Mesodermal cell (in vitro differentiated cells): ENCODE measurements around the gene CDC14A.
"Not testable (repeated sequence)": the region's sequence is repeated elsewhere in the genome, so short reads cannot be mapped to it uniquely, and the experiment has no call there.

Source experiments
- H3K27ac ChIP-seq: 2 replicates; pipeline ENCODE4 v1.7.0; 2013; ENCODE audit warnings: mild to moderate bottlenecking, low read depth, low read length, moderate library complexity; ENCODE audit not compliant: severe bottlenecking
- H3K36me3 ChIP-seq: 2 replicates; pipeline ENCODE4 v1.7.1; 2013; ENCODE audit warnings: mild to moderate bottlenecking, low read length, moderate library complexity; ENCODE audit not compliant: control insufficient read depth, insufficient read depth
- H3K4me1 ChIP-seq: one replicate; pipeline ENCODE4 v1.7.1; 2013; ENCODE audit warnings: mild to moderate bottlenecking, low read length; ENCODE audit not compliant: insufficient read depth, control insufficient read depth, poor library complexity, severe bottlenecking
- H3K4me3 ChIP-seq: 2 replicates; pipeline ENCODE4 v1.7.0; 2013; ENCODE audit warnings: low read length, control low read depth, mild to moderate bottlenecking; ENCODE audit not compliant: insufficient read depth, poor library complexity, severe bottlenecking; ENCODE audit errors: extremely low read depth
- H3K9me3 ChIP-seq: 2 replicates; pipeline ENCODE4 v1.7.1; 2013; ENCODE audit warnings: mild to moderate bottlenecking, low read length, moderate library complexity; ENCODE audit not compliant: control insufficient read depth
- WGBS, 2 experiments: methylation state at CpG; one replicate each; pipeline ENCODE4 v1.1.5; 2013; ENCODE audit warnings: missing lambda C conversion rate in 2 of 2; ENCODE audit not compliant: insufficient coverage in 2 of 2; 5-methylcytosine and 5-hydroxymethylcytosine counted together

The CDC14A gene

DNA sequence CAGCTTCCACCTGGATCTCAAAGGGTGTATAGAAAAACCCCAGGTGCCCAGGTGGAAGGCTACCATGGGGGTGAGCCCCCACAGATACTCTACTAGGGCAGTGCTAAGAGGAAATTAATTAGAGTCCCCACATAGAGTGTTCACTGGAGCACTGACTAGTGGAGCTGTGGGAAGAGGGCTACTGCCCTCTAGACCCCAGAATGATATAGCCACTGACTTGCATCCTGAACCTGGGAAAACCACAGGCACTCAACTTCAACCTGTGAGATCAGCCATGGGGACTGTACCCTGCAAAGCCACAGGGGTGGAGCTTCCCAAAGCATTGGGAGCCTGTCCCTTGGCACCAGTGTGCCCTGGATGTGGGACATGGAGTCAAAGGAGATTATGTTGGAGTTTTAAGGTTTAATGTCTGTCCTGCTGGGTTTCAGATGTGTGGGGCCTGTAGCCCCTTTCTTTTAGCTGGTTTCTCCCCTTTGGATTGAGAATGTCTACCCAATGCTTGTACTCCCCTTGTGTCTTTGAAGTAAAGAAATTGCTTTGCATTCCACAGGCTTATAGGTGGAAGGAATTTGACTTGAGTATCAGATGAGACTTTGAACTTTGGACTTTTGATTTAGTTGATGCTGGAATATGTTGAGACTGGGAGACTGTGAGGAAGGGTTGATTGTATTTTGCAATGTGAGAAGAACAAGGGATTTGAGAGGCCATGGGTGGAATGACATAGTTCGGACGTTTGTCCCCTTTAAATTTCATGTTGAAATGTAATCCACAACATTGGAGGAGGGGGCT is 31.8 kb upstream of the CDC14A start:
- H3K4me1 ChIP-seq = no peaks in the 10 kb centered on the region
- 90% methylated on average over 2 of the region's 2 CpGs; no CpG with 5 or more reads in 1 of the 2 experiments for WGBS, 2 experiments
- no peaks in the 10 kb centered on the region for H3K36me3 ChIP-seq
- no peak overlapping the region for H3K27ac ChIP-seq
- H3K4me3 ChIP-seq = no peak overlapping the region
- H3K9me3 ChIP-seq = peaks cover 7% of the 10 kb centered on the region

DNA sequence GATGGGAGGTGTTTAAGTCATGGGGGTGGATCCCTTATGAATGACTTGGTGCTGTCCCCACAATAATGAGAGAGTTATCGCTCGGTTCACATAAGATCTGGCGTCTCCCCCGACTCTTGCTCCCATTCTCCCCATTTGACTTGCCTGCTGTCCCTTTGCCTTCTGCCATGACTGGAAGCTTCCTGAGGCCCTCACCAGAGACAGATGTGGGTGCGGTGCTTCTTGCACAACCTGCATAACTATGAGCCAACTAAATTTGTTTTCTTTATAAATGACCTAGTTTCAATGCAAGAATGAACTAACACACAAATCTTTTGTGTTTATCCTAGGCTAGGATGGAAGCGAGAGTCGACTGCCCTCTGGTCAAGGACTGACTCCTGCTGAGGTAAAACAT is 31.2 kb upstream of the CDC14A start:
- peaks cover under 1% of the 10 kb centered on the region for H3K9me3 ChIP-seq
- no peaks in the 10 kb centered on the region for H3K36me3 ChIP-seq
- no peak overlapping the region for H3K27ac ChIP-seq
- no peak overlapping the region for H3K4me3 ChIP-seq
- 82 to 94% methylated on average over 3 to 4 of the region's 7 CpGs for WGBS, 2 experiments
- H3K4me1 ChIP-seq = no peaks in the 10 kb centered on the region

DNA sequence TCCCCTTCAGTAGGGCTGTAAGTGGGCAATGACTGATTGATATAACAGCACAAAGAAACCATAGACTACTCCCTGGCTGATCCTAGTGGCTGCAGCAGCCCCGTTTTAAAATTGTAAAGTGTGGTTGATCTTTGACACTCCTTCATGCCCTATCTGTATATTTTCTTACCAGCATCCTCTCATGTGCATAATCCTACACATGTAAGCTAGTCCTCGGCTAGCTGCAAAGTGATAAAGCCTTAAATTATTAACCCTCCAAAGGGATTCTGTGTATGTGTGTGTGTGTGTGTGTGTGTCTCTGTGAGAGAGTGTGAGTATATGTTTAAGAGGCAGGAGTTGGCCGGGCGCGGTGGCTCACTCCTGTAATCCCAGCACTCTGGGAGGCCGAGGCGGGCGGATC is 30.8 kb upstream of the CDC14A start:
- Histone ChIP-seq H3K9me3 (no peaks in the 10 kb centered on the region), H3K4me1 (no peaks in the 10 kb centered on the region), H3K27ac (no peak overlapping the region), H3K36me3 (no peaks in the 10 kb centered on the region), H3K4me3 (no peak overlapping the region)
- 90% methylated on average over 5 of the region's 8 CpGs; no CpG with 5 or more reads in 1 of the 2 experiments for WGBS, 2 experiments

DNA sequence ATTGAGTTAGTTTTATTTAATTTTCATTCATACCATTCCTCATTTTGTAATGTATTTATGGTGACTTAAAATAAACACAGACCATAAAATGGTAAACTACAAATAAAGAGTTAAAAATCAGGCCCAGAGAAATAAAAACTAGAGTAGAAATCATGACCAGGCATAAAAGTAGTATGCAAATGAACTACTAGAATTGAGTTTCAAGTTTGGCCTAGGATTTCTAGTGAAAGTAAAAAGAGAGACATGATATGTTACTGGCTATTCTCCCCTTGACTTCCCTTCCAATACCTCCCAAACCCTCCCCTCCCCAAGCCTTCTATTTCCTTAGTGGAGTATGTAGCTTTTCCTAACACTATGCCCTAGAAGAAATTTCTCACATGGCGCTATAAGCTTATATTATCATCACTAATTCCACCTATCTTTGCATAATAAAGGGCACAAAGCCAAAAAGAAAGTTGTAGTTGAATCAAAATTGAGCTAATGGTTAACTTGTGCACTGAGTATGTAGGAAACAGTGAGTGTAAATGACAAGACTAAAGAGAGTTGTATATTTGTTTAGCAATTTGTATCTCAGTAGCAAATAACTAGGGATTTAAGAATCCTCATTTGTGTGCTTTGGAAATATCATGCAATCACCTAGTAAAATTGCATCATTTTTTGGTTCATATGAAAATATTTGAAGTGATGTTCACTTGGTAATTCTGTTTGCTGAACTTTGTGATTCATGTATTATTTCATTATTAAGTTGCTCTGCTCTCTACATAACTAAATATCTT is 29.7 kb upstream of the CDC14A start:
- Histone ChIP-seq H3K27ac (no peak overlapping the region), H3K36me3 (no peaks in the 10 kb centered on the region), H3K4me3 (no peak overlapping the region), H3K9me3 (no peaks in the 10 kb centered on the region), H3K4me1 (no peaks in the 10 kb centered on the region)
- no CpG with 5 or more reads among the region's 1 CpG for WGBS, 2 experiments

DNA sequence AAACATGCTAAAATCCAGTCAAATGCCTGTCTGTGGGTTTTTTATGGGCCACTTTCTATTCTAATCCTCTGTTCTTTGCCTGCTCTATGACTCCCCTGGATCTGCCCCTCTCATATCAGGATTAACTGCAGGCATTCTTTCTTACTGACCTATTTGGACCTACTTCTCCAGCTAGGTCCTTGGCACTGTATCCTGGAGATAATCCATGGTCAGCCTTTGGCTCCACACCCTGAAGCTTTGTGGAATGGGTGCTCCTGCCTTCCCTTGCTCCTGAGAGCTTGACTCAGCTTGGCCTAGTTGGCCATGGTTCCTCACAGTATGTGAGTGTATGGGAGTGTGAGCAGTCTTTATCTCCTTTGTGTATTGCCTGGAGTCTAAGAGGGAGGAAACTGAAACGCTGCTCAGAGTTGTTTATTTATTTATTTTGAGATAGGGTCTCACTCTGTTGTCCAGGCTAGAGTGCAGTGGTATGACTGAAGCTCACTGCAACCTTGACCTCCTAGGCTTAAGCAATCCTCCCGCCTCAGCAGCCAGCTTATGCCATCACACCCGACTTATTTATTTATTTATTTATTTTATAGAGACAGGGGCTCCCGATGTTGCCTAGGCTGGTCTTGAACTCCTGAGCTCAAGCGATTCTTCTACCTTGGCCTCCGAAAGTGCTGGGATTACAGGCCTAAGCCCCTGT is 28.7 kb upstream of the CDC14A start:
- H3K27ac ChIP-seq = no peak overlapping the region
- no peaks in the 10 kb centered on the region for H3K9me3 ChIP-seq
- H3K4me3 ChIP-seq = no peak overlapping the region
- whole genome bisulfite sequencing, 2 experiments = 93% methylated on average over 2 to 3 of the region's 6 CpGs
- H3K4me1 ChIP-seq = no peaks in the 10 kb centered on the region
- H3K36me3 ChIP-seq = no peaks in the 10 kb centered on the region

DNA sequence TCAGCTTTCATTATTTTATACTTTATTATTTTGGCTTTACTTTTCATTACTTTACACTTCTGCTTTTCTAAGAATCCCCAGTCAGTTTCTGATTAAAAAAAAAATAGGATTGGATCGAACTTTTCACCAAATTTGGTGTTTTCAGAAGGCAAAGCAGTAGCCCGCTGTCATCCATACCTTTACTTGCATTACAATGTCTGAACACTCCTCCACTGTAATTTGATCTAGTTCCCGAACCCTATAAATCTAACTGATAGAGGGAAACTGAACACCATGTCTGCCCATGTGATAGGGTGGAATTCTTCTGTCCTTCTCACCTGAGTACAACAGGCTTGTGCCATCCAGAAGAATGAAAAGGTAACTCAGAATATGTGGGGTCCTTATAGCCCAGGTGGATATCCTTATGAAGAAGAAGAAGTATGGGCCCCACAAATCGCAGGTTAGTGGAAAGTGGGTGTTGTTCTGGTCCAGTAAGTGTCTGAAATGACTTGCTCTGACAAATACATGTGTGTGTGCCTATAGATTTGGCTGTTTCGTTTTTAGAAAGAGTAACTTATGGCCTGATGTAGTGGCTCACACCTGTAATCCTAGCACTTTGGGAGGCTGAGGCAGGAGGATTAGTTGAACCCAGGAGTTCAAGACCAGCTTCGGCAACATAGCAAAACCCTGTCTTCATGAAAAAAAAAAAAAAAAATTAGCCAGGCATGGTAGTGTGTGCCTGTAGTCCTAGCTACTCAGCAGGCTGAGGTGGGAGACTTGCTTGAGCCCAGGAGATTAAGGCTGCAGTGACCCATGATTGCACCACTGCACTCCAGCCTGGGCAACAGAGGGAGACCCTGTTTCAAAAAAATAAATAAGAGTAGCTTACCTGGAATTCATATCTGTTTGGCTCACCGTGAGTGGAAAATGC is 26.6 kb upstream of the CDC14A start:
- Histone ChIP-seq H3K27ac (no peak overlapping the region), H3K36me3 (no peaks in the 10 kb centered on the region), H3K4me1 (no peaks in the 10 kb centered on the region), H3K9me3 (no peaks in the 10 kb centered on the region), H3K4me3 (no peak overlapping the region)
- WGBS, 2 experiments = 61 to 82% methylated on average over 3 to 4 of the region's 7 CpGs

DNA sequence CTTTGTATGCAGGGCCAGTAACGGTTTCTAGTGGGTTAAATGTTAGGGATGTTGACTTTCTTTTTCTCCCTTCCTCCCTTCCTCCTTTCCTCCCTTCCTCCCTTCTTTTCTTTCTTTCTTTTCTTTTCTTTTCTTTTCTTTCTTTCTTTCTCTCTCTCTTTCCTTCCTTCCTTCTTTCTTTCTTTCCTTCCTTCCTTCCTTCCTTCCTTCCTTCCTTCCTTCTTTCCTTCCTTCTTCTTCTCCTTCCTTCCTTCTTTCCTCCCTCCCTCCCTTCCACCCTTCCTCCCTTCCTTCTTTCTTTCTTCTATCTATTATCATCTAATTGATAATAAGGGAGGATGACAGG is 26.0 kb upstream of the CDC14A start:
- H3K9me3 ChIP-seq, H3K36me3 ChIP-seq, H3K4me1 ChIP-seq, H3K27ac ChIP-seq, H3K4me3 ChIP-seq: not testable (repeated sequence)
- no CpG with 5 or more reads among the region's 1 CpG for WGBS, 2 experiments

DNA sequence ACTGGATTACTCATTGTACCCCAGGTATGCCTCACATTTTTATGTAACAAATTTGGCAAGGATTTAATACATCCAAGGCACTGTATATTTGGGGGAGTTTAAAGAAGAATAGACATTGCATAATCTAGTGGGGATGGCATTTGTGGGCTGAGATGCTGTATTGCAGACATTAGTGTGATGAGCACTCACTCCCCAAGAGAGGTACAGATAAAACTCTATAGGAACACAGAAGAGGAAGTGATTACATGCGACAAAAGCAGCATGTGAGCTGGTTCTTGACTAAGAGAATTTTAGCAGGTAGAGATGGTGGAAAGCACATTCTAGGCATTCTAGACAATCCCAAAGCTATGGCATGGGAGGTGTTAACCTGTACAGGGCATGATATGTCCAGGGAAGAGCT is 24.2 kb upstream of the CDC14A start:
- Histone ChIP-seq H3K9me3 (no peaks in the 10 kb centered on the region), H3K27ac (no peak overlapping the region), H3K4me3 (no peak overlapping the region), H3K4me1 (no peaks in the 10 kb centered on the region), H3K36me3 (no peaks in the 10 kb centered on the region)
- 80 to 100% methylated on average over 1 of the region's 1 CpG for WGBS, 2 experiments

DNA sequence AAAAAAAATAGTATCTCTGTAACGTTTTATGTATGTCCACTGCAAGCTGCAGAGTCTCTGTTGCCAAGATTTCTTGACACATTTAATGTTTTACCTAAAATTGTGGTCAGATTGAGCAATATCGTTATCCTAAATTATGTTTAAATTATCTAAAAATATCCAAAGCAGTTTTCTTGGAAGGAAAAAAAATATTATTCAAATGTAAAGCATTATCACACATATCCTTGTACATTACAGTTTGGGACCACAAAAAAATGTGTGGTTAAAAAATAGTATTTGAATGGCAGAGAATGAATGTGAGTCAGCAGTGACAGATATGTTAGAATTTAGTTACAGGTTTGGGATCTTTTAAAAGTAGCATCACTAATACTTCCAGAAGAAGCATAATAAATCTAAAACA is 21.2 kb upstream of the CDC14A start:
- H3K4me3 ChIP-seq, H3K4me1 ChIP-seq, H3K27ac ChIP-seq, H3K9me3 ChIP-seq, H3K36me3 ChIP-seq: not testable (repeated sequence)
- no CpG with 5 or more reads among the region's 2 CpGs for WGBS, 2 experiments

DNA sequence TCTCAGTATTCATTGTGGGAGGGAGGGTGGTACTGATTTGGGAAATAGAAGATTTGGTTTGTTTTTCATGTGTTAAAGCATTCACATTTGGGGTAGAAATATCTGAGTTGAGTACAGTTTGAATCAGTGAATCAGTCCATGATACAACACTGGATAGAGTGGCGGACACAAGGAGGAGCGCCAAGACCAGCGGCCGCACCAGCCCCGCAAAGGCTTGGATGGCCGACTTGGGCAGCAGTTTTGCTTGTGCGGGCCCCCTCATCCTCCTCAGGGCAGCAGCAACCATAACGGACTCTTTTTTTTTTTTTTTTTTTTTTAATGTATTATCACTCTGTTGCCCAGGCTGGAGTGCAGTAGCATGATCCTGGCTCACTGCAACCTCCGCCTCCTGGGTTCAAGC is 20.0 kb upstream of the CDC14A start:
- 93 to 100% methylated on average over 1 to 6 of the region's 9 CpGs for WGBS, 2 experiments
- Histone ChIP-seq H3K9me3 (no peaks in the 10 kb centered on the region), H3K4me3 (no peak overlapping the region), H3K4me1 (no peaks in the 10 kb centered on the region), H3K36me3 (no peaks in the 10 kb centered on the region), H3K27ac (no peak overlapping the region)
